GM19395 (cell line): Measurements from ENCODE around the gene COG7.

Experiments used
- ATAC-seq: cut with Tn5 transposase; IDR thresholded peaks from one replicate; pipeline ENCODE4 v1.9.1; 2021; ENCODE audit warnings: mild to moderate bottlenecking, moderate library complexity; ENCODE audit not compliant: unreplicated experiment

COG7 gene

GRCh38 chr16:23365602-23366240 is 87.3 kb downstream of the COG7 start:
- no peak for ATAC-seq

- no peak for ATAC-seq
Measured at GRCh38 chr16:23362460-23363317, 90.3 kb downstream of the COG7 start.

- ATAC-seq, result no peak
Measured at GRCh38 chr16:23359092-23359760, 93.8 kb downstream of the COG7 start.

- no peak for ATAC-seq
Measured at GRCh38 chr16:23357761-23358290, 95.2 kb downstream of the COG7 start.

DNA sequence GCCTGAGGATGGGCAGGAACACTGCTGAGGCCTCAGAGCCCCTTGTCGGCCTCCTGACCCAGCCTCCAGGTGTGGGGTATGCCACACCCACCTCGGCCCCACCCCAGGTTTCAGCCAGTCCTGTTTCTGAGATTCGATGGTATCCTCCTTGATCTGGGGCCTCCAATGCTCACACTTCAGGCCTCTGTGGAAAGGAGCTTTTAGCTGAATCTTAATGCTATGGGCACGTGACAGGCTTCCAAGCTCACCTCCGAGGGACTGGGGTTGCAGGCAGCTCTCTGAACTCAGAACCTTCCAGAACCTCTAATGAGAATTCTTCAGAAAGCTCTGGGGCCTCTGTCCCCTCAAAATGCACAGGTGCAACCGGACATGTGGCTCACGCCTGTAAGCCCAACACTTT is 96.0 kb downstream of the COG7 start:
- no peak for ATAC-seq

GRCh38 chr16:23355106-23355670 is 97.8 kb downstream of the COG7 start:
- ATAC-seq, result no peak

- ATAC-seq, result no peak
Measured at GRCh38 chr16:23354246-23354645, 98.7 kb downstream of the COG7 start.

- no peak for ATAC-seq
Measured at GRCh38 chr16:23353440-23353839, 99.5 kb downstream of the COG7 start.

DNA sequence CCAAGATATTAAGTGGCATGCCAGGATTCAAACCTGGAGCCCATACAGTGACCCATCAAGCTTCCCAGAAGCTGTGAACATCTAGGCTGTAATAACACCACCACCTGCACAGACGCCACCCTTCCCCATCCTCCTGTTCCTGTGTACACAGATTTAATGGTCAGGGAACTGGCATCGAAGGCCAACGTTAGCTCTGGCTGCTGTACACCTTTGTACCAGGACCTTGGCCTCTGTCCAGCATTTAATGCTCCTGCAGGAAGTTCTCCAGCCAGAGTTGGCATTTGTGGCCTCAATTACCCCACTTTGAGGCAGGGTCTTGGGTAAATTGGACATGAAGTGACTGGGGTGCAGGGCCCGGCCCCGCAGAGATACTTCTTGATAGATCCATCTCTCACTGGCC is 101.6 kb downstream of the COG7 start:
- no peak for ATAC-seq

GRCh38 chr16:23348579-23349469 is 104.2 kb downstream of the COG7 start:
- ATAC-seq, result no peak

- no peak for ATAC-seq
Measured at GRCh38 chr16:23345237-23345636, 107.8 kb downstream of the COG7 start.

DNA sequence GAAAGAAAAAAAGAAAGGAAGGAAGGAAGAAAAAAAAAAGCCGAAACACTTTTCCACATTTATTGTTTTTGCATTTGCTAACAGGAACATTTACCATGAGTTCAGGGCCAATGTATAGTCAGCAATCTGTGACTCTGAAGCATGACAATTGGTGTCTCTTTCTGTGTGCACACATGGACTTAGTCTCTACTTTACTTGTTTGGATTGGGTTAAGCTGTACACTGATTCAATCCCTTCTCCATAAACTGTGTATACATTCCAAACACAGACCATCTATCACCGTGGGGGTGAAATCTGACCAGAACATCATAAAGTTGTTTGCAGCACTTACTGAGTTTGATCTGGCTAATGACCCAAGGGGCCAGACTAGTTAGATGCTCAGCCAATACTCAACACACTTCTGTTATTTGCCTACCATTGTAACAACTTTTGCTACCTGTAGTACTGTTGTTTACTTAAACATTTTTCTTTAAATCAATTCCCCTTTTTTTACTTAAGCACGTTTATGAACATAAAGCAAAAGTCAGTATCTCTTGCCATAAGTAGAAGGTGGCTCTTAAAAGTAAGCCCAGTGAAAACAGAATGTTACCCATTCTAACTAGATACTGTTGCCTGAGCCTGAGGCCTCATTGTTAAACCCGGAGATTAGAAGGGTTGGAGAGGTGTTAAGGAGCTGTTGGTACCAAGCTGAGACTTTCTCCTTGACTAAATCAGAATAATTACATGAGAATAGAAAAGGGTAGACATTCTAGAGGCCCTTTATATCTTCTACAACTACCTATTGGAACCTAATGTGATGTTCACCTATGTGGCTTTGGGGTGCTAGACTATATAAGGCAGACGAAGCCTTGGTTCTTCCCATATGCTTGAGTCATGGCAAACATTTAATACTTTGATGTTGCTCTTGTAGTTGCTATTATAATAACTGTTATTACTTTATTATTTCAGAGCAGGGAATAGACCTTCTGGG is 109.1 kb downstream of the COG7 start:
- ATAC-seq, result no peak

DNA sequence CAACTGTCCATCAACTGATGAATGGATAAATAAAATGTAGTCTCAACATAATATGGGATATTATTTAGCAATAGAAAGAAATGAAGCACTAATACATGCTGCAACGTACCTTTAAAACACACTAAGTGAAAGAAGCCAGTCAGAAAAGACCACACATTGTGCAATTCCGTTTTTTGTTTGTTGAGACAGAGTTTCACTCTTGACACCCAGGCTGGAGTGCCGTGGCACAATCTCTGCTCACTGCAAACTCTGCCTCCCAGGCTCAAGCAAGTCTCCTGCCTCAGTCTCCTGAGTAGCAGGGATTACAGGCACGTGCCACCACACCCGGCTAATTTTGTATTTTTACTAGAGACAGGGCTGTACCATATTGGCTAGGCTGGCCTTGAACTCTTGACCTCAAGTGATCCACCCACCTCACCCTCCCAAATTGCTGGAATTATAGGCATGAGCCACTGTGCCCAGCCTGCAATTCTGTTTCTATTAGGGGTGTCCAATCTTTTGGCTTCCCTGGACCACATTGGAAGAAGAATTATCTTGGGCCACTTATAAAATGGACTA is 110.8 kb downstream of the COG7 start:
- ATAC-seq, result no peak

- no peak for ATAC-seq
Measured at GRCh38 chr16:23339787-23340186, 113.2 kb downstream of the COG7 start.
